Gastrocnemius medialis (tissue), 4 donors: Measurements from ENCODE around the gene INPP5F. TPM values are rescaled to one million over a fixed set of nuclear protein-coding genes. Genes with fewer than 3 reads are reported as not detected.

ENCODE experiments used
- ATAC-seq, 2 donors: fragments of 150-250 bp; one replicate each; pipeline ENCODE4 v1.9.1; 2016
- DNase-seq, 2 donors: peaks; one replicate each; pipeline ENCODE4 v3.0.0-alpha.2; 2019
- H3K27ac ChIP-seq, 4 donors: fragments of 200-600 bp; sonication (generic); 1 replicate in 1 of 4; 2 replicates in 3 of 4; pipeline ENCODE4 v1.5.1; 2016 to 2018; ENCODE audit warnings: mild to moderate bottlenecking in 2 of 4, moderate library complexity in 1 of 4
- H3K27me3 ChIP-seq, 3 donors: fragments of 200-600 bp; sonication (generic) in 2 of 3; 1 replicate in 1 of 3; 2 replicates in 2 of 3; pipeline versions ENCODE4 v1.5.1 to v1.6.0; 2016 to 2019; ENCODE audit warnings: mild to moderate bottlenecking in 1 of 3, moderate library complexity in 1 of 3
- H3K36me3 ChIP-seq, 2 donors: fragments of 200-600 bp; sonication (generic) in 1 of 2; one replicate each; pipeline ENCODE4 v1.5.1; 2017 to 2018
- H3K4me1 ChIP-seq, 2 donors: fragments of 200-600 bp; sonication (generic) in 1 of 2; one replicate each; pipeline ENCODE4 v1.5.1; 2016 to 2017; ENCODE audit warnings: mild to moderate bottlenecking in 2 of 2
- H3K4me3 ChIP-seq, 4 donors: fragments of 200-600 bp; sonication (generic) in 3 of 4; 1 replicate in 1 of 4; 2 replicates in 3 of 4; pipeline ENCODE4 v1.5.1; 2016 to 2019; ENCODE audit warnings: mild to moderate bottlenecking in 2 of 4
- H3K9me3 ChIP-seq, 3 donors: fragments of 200-600 bp; sonication (generic) in 2 of 3; 1 replicate in 1 of 3; 2 replicates in 2 of 3; pipeline ENCODE4 v1.5.1; 2016 to 2019
- CTCF ChIP-seq, 5 experiments: fragments of 450-650 bp in 3 of 5; fragments of 200-600 bp in 2 of 5; sonication (generic) in 2 of 5; IDR thresholded peaks in 4 of 5; conservative IDR thresholded peaks in 1 of 5; 1 replicate in 4 of 5; 2 replicates in 1 of 5; pipeline ENCODE4 v1.5.1; 2016 to 2019; ENCODE audit warnings: antibody characterized with exemption in 5 of 5, mild to moderate bottlenecking in 3 of 5, moderate library complexity in 3 of 5
- POLR2A ChIP-seq, 2 donors: fragments of 450-650 bp; IDR thresholded peaks; one replicate each; pipeline ENCODE4 v1.6.1; 2017; ENCODE audit warnings: antibody characterized with exemption in 2 of 2, mild to moderate bottlenecking in 2 of 2, moderate library complexity in 2 of 2
- in situ Hi-C, 4 donors: fragments of 200-750 bp; cut with MboI; loops; one replicate each; pipeline versions ENCODE4 v1.15.0 to v1.8.0; 2017; ENCODE audit warnings: low sequenced_read_pairs in 4 of 4
- intact Hi-C: fragments of 100-400 bp; cut with DNase I; formaldehyde crosslinking; loops from one replicate; pipeline ENCODE4 v1.15.1; 2023; ENCODE audit warnings: low total_unique reads
- total RNA-seq, 4 donors: library from RNA; depleted of rRNA; stranded (reverse); fragments of >200 nt; gene quantifications; one replicate each; pipeline versions ENCODE4 v1.1.0 to v1.2.3, GENCODE V29; 2016

The INPP5F gene
- total RNA-seq, 4 donors from 2014 or later = 8.7 to 11.6 (median 10.5) TPM

GRCh38 chr10:119821182-119821581 lies 95.3 kb downstream of the INPP5F start:
- DNase-seq = no peak
- H3K36me3 ChIP-seq = peaks cover 0 to 16% of the 10 kb centered on the region in 2 donors
- no peak overlapping the region for H3K4me3 ChIP-seq
- no peaks in the 10 kb centered on the region for H3K27me3 ChIP-seq
- intact Hi-C loops (no loop called here), in situ Hi-C loops (no loop called here)
- ATAC-seq = no peak
- no peaks in the 10 kb centered on the region for H3K9me3 ChIP-seq
- TF ChIP-seq POLR2A (IDR thresholded peaks at IDR 0.05) = no peak
- no peak for TF ChIP-seq CTCF (IDR thresholded peaks at IDR 0.05 in 4 of 5, conservative IDR thresholded peaks at IDR 0.05 in 1 of 5)
- no peaks in the 10 kb centered on the region for H3K4me1 ChIP-seq
- no peak overlapping the region for H3K27ac ChIP-seq

- H3K27ac ChIP-seq = no peak overlapping the region
- no peak for DNase-seq
- intact Hi-C loops = no loop called here
- in situ Hi-C loops = no loop called here
- H3K27me3 ChIP-seq = no peaks in the 10 kb centered on the region
- H3K9me3 ChIP-seq = no peaks in the 10 kb centered on the region
- H3K4me3 ChIP-seq = no peak overlapping the region
- peaks cover 0 to 23% of the 10 kb centered on the region in 2 donors for H3K36me3 ChIP-seq
- ATAC-seq = no peak
- no peaks in the 10 kb centered on the region for H3K4me1 ChIP-seq
- TF ChIP-seq CTCF (IDR thresholded peaks at IDR 0.05 in 4 of 5, conservative IDR thresholded peaks at IDR 0.05 in 1 of 5) = no peak
- no peak for TF ChIP-seq POLR2A (IDR thresholded peaks at IDR 0.05)
These were observed 98.4 kb downstream of the INPP5F start for GRCh38 chr10:119824299-119824698.

DNA sequence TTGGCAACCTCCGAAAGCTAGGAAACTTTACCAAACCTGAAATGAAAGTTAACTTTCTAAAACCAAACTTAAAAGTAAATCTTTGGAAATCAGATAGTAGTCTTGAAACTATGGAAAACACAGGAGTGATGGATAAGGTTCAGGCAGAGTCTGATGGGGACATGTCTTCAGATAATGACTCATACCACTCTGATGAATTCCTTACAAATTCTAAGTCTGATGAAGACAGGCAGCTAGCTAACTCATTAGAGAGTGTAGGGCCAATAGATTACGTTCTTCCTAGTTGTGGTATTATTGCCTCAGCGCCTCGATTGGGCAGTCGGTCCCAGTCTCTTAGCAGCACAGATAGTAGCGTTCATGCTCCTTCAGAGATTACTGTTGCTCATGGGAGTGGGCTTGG lies 100.9 kb downstream of the INPP5F start:
- in situ Hi-C loops (no loop called here), intact Hi-C loops (no loop called here)
- Histone ChIP-seq H3K4me1 (no peaks in the 10 kb centered on the region), H3K9me3 (no peaks in the 10 kb centered on the region), H3K36me3 (peaks cover 0 to 46% of the 10 kb centered on the region in 2 donors), H3K27ac (no peak overlapping the region), H3K27me3 (no peaks in the 10 kb centered on the region), H3K4me3 (no peak overlapping the region)
- no peak for TF ChIP-seq POLR2A (IDR thresholded peaks at IDR 0.05)
- no peak for TF ChIP-seq CTCF (IDR thresholded peaks at IDR 0.05 in 4 of 5, conservative IDR thresholded peaks at IDR 0.05 in 1 of 5)
- DNase-seq (no peak), ATAC-seq (no peak)

GRCh38 chr10:119827430-119827829 lies 101.6 kb downstream of the INPP5F start:
- H3K27ac ChIP-seq = no peak overlapping the region
- ATAC-seq (no peak), DNase-seq (no peak)
- no peaks in the 10 kb centered on the region for H3K4me1 ChIP-seq
- H3K4me3 ChIP-seq = no peak overlapping the region
- intact Hi-C loops (no loop called here), in situ Hi-C loops (no loop called here)
- TF ChIP-seq POLR2A (IDR thresholded peaks at IDR 0.05) (no peak), CTCF (IDR thresholded peaks at IDR 0.05 in 4 of 5, conservative IDR thresholded peaks at IDR 0.05 in 1 of 5) (no peak)
- H3K27me3 ChIP-seq = no peaks in the 10 kb centered on the region
- no peaks in the 10 kb centered on the region for H3K9me3 ChIP-seq
- H3K36me3 ChIP-seq = peaks cover 0 to 53% of the 10 kb centered on the region in 2 donors

- Histone ChIP-seq H3K4me3 (no peak overlapping the region), H3K4me1 (no peaks in the 10 kb centered on the region), H3K27ac (no peak overlapping the region), H3K27me3 (no peaks in the 10 kb centered on the region), H3K36me3 (peaks cover 0 to 58% of the 10 kb centered on the region in 2 donors), H3K9me3 (no peaks in the 10 kb centered on the region)
- TF ChIP-seq POLR2A (IDR thresholded peaks at IDR 0.05) = no peak
- no peak for TF ChIP-seq CTCF (IDR thresholded peaks at IDR 0.05 in 4 of 5, conservative IDR thresholded peaks at IDR 0.05 in 1 of 5)
- no peak for ATAC-seq
- no peak for DNase-seq
- intact Hi-C loops = no loop called here
- in situ Hi-C loops = no loop called here
These were observed 103.6 kb downstream of the INPP5F start for GRCh38 chr10:119829429-119829828.
